HepG2 (cell line): Measurements from ENCODE around the gene TNFRSF6B. TPM values are rescaled to one million over a fixed set of nuclear protein-coding genes. Genes with fewer than 3 reads are reported as not detected.

Experiments used
- ADNP ChIP-seq: sonication (generic); formaldehyde crosslinking; IDR thresholded peaks from 2 replicates; pipeline ENCODE4 v1.4.0; 2020; ENCODE audit warnings: missing genetic modification reagents
- ATM ChIP-seq: fragments of 450-650 bp; IDR thresholded peaks from 2 replicates; pipeline ENCODE4 v1.7.1; 2017; ENCODE audit warnings: mild to moderate bottlenecking, borderline replicate concordance
- BCL6 ChIP-seq: IDR thresholded peaks from 2 replicates; pipeline ENCODE4 v1.6.1; 2016; ENCODE audit warnings: missing genetic modification reagents, missing compliant biosample characterization
- CBX5 ChIP-seq: sonication (generic); formaldehyde crosslinking; IDR thresholded peaks from 2 replicates; pipeline ENCODE4 v1.4.0; 2020; ENCODE audit warnings: missing genetic modification reagents, borderline replicate concordance
- CENPT ChIP-seq: sonication (generic); formaldehyde crosslinking; IDR thresholded peaks from 2 replicates; pipeline ENCODE4 v1.8.0; 2022; ENCODE audit warnings: low read depth, mild to moderate bottlenecking, moderate library complexity, missing genetic modification reagents
- E2F5 ChIP-seq: sonication (generic); formaldehyde crosslinking; conservative IDR thresholded peaks from 2 replicates; pipeline ENCODE4 v1.4.0; 2020; ENCODE audit warnings: missing genetic modification reagents
- FOXK2 ChIP-seq: fragments of 450-650 bp; IDR thresholded peaks from 2 replicates; pipeline ENCODE4 v1.6.1; 2016
- HOXA5 ChIP-seq: sonication (generic); formaldehyde crosslinking; IDR thresholded peaks from 2 replicates; pipeline ENCODE4 v1.4.0; 2020; ENCODE audit warnings: missing genetic modification reagents
- KAT7 ChIP-seq: IDR thresholded peaks from 2 replicates; pipeline ENCODE4 v1.6.1; 2018; ENCODE audit warnings: borderline replicate concordance, missing compliant biosample characterization
- MAF1 ChIP-seq: sonication (generic); formaldehyde crosslinking; IDR thresholded peaks from 2 replicates; pipeline ENCODE4 v1.5.0; 2020; ENCODE audit warnings: missing genetic modification reagents, borderline replicate concordance
- NR1H2 ChIP-seq: sonication (generic); formaldehyde crosslinking; IDR thresholded peaks from 2 replicates; pipeline ENCODE4 v1.8.1; 2022; ENCODE audit warnings: low read depth, missing genetic modification reagents, borderline replicate concordance
- PHF5A ChIP-seq: IDR thresholded peaks from one replicate; pipeline ENCODE4 v1.6.1; 2018; ENCODE audit warnings: low read depth, missing genetic modification reagents; ENCODE audit not compliant: unreplicated experiment
- SPEN ChIP-seq: sonication (generic); formaldehyde crosslinking; IDR thresholded peaks from 2 replicates; pipeline ENCODE4 v1.5.1; 2020; ENCODE audit warnings: low read depth, mild to moderate bottlenecking, missing genetic modification reagents
- TBP ChIP-seq: sonication (generic); formaldehyde crosslinking; IDR thresholded peaks from 2 replicates; pipeline ENCODE4 v1.5.0; 2020; ENCODE audit warnings: missing genetic modification reagents
- ZBTB2 ChIP-seq: sonication (generic); formaldehyde crosslinking; IDR thresholded peaks from 2 replicates; pipeline ENCODE4 v1.8.0; 2022; ENCODE audit warnings: low read depth, missing genetic modification reagents
- ZC3H13 ChIP-seq: sonication (generic); formaldehyde crosslinking; IDR thresholded peaks from 2 replicates; pipeline ENCODE4 v1.8.1; 2023; ENCODE audit warnings: mild to moderate bottlenecking, missing genetic modification reagents, moderate library complexity
- ZNF574 ChIP-seq: sonication (generic); formaldehyde crosslinking; IDR thresholded peaks from 2 replicates; pipeline ENCODE4 v1.4.0; 2020; ENCODE audit warnings: missing genetic modification reagents
- ZNF780A ChIP-seq: sonication (generic); formaldehyde crosslinking; IDR thresholded peaks from 2 replicates; pipeline ENCODE4 v1.8.0; 2022; ENCODE audit warnings: mild to moderate bottlenecking, missing genetic modification reagents, moderate library complexity
- polyA plus RNA-seq, 8 experiments: library from polyadenylated mRNA; depleted of rRNA in 3 of 8; stranded (reverse) in 7 of 8; unstranded in 1 of 8; fragments of >200 nt; fragmentation: Illumina TruSeq in 4 of 8; extraction: Trizol in 4 of 8; gene quantifications; 2 replicates each; pipeline versions ENCODE4 v1.2.1 to v1.2.3, GENCODE V29; 2011 to 2016; ENCODE audit warnings: low read depth in 4 of 8, missing spikeins in 1 of 8, mixed read lengths in 1 of 8; ENCODE audit not compliant: insufficient read depth in 1 of 8
- total RNA-seq, 5 experiments: library from RNA; depleted of rRNA; stranded (reverse); fragments of >200 nt; fragmentation: Illumina TruSeq; extraction: Trizol; gene quantifications; 2 replicates each; pipeline ENCODE4 v1.2.3, GENCODE V29; 2016; ENCODE audit warnings: low read depth in 1 of 5
- TF ChIP-seq, protein P1 (sequence below): sonication (generic); formaldehyde crosslinking; IDR thresholded peaks from 2 replicates; pipeline ENCODE4 v1.4.0; 2020; ENCODE audit warnings: missing genetic modification reagents
- TF ChIP-seq, protein P2 (sequence below): fragments of 450-650 bp; IDR thresholded peaks from 2 replicates; pipeline ENCODE4 v1.6.1; 2017; ENCODE audit warnings: mild to moderate bottlenecking

TNFRSF6B gene
- total and polyA plus RNA-seq, 2 of the 13 experiments (the other 11 are each of a cell fraction or from before 2014, with no cell fraction given) = 0.24 TPM; not detected in 1

- TF ChIP-seq ZNF574 (CRISPR knock-in tag) (peak; percentile 80), CENPT (CRISPR knock-in tag) (no peak; the same call in none of the 2 replicates), TBP (CRISPR knock-in tag) (no peak), HOXA5 (0 out of 2 replicates have a peak, but pooled peaks have one; percentile 62), MAF1 (CRISPR knock-in tag) (no peak), E2F5 (CRISPR knock-in tag) (no peak), ZNF780A (CRISPR knock-in tag) (no peak; the same call in 1 of the 2 replicates), ADNP (CRISPR knock-in tag) (no peak), NR1H2 (CRISPR knock-in tag) (no peak), ZC3H13 (CRISPR knock-in tag) (no peak; the same call in none of the 2 replicates), KAT7 (CRISPR knock-in tag) (no peak), PHF5A (CRISPR knock-in tag) (peak; percentile 64), ZBTB2 (CRISPR knock-in tag) (no peak), ATM (no peak), BCL6 (CRISPR knock-in tag) (peak; percentile 8; the same call in 1 of the 2 replicates), FOXK2 (no peak), SPEN (CRISPR knock-in tag) (no peak), CBX5 (CRISPR knock-in tag) (peak; percentile 88)
- TF ChIP-seq, protein P1, sequence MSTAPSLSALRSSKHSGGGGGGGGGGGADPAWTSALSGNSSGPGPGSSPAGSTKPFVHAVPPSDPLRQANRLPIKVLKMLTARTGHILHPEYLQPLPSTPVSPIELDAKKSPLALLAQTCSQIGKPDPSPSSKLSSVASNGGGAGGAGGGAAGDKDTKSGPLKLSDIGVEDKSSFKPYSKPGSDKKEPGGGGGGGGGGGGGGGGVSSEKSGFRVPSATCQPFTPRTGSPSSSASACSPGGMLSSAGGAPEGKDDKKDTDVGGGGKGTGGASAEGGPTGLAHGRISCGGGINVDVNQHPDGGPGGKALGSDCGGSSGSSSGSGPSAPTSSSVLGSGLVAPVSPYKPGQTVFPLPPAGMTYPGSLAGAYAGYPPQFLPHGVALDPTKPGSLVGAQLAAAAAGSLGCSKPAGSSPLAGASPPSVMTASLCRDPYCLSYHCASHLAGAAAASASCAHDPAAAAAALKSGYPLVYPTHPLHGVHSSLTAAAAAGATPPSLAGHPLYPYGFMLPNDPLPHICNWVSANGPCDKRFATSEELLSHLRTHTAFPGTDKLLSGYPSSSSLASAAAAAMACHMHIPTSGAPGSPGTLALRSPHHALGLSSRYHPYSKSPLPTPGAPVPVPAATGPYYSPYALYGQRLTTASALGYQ (CRISPR knock-in tag) = no peak
- TF ChIP-seq, protein P2, sequence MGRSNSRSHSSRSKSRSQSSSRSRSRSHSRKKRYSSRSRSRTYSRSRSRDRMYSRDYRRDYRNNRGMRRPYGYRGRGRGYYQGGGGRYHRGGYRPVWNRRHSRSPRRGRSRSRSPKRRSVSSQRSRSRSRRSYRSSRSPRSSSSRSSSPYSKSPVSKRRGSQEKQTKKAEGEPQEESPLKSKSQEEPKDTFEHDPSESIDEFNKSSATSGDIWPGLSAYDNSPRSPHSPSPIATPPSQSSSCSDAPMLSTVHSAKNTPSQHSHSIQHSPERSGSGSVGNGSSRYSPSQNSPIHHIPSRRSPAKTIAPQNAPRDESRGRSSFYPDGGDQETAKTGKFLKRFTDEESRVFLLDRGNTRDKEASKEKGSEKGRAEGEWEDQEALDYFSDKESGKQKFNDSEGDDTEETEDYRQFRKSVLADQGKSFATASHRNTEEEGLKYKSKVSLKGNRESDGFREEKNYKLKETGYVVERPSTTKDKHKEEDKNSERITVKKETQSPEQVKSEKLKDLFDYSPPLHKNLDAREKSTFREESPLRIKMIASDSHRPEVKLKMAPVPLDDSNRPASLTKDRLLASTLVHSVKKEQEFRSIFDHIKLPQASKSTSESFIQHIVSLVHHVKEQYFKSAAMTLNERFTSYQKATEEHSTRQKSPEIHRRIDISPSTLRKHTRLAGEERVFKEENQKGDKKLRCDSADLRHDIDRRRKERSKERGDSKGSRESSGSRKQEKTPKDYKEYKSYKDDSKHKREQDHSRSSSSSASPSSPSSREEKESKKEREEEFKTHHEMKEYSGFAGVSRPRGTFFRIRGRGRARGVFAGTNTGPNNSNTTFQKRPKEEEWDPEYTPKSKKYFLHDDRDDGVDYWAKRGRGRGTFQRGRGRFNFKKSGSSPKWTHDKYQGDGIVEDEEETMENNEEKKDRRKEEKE = no peak
These were observed 10.6 kb downstream of the TNFRSF6B start (continued) for GRCh38 chr20:63706852-63707557.
